ENCODE measurements around the gene NTPCR. TPM values are rescaled to one million over a fixed set of nuclear protein-coding genes. Genes with fewer than 3 reads are reported as not detected.
A peak's percentile ranks its signal among the peaks of the same experiment; 100 is the strongest.

Gene NTPCR
- 14.9 and 33.1 TPM in 2 replicates for total RNA-seq (2014; rRNA removed; shearing (Covaris generic); ENCODE audit: low replicate concordance)

- Histone ChIP-seq H3K79me2 (ENCODE audit: low read length) (peaks cover 53% of the 10 kb centered on the region), H3K36me3 (ENCODE audit: insufficient read depth, low read length) (no peaks in the 10 kb centered on the region; the same call in 1 of the 2 replicates), H3K9ac (ENCODE audit: low read length) (peak within 1 kb of the TSS; percentile 89), H3K9me2 (replicated peaks; ENCODE audit: insufficient read depth, low read length) (0 out of 2 replicates have a peak, but pooled peaks cover 6% of the 10 kb centered on the region), H3K27me3 (ENCODE audit: low read length) (no peaks in the 10 kb centered on the region), H3K4me1 (ENCODE audit: low read length) (peaks cover 43% of the 10 kb centered on the region), H2AFZ (ENCODE audit: low read length) (peak within 1 kb of the TSS; percentile 86), H3K9me3 (ENCODE audit: low read length) (no peaks in the 10 kb centered on the region), H3K4me2 (ENCODE audit: low read depth, low read length, poor library complexity, severe bottlenecking) (peak within 1 kb of the TSS; percentile 87), H3K4me3 (ENCODE audit: low read length) (peak within 1 kb of the TSS; percentile 75), H3K27ac (ENCODE audit: low read length) (peak within 1 kb of the TSS; percentile 68), H4K20me1 (ENCODE audit: insufficient read depth, low read depth, low read length) (no peaks in the 10 kb centered on the region)
- peak; percentile 98 for DNase-seq
Observed at GRCh38 chr1:232950197-232951176, at the start of gene NTPCR. TSS of gene NTPCR (plus strand) at chr1:232950611. CDS start at chr1:232950711, 100 bp downstream.

- no peaks in the 10 kb centered on the region for H3K9me2 ChIP-seq (replicated peaks; ENCODE audit: insufficient read depth, low read length)
- no peaks in the 10 kb centered on the region for H3K79me2 ChIP-seq (ENCODE audit: low read length)
- H3K27ac ChIP-seq (ENCODE audit: low read length): no peak overlapping the region
- no peak overlapping the region for H2AFZ ChIP-seq (ENCODE audit: low read length)
- DNase-seq: no peak
- no peak overlapping the region for H3K9ac ChIP-seq (ENCODE audit: low read length)
- H3K4me2 ChIP-seq (ENCODE audit: low read depth, low read length, poor library complexity, severe bottlenecking): no peak overlapping the region
- H3K27me3 ChIP-seq (ENCODE audit: low read length): no peaks in the 10 kb centered on the region
- H3K4me3 ChIP-seq (ENCODE audit: low read length): no peak overlapping the region
- H3K4me1 ChIP-seq (ENCODE audit: low read length): no peaks in the 10 kb centered on the region
- no peaks in the 10 kb centered on the region for H3K36me3 ChIP-seq (ENCODE audit: insufficient read depth, low read length)
- H4K20me1 ChIP-seq (ENCODE audit: insufficient read depth, low read depth, low read length): no peaks in the 10 kb centered on the region
- H3K9me3 ChIP-seq (ENCODE audit: low read length): no peaks in the 10 kb centered on the region
Observed at GRCh38 chr1:232900818-232901217, 49.6 kb upstream of the NTPCR start.

- no peaks in the 10 kb centered on the region for H3K4me1 ChIP-seq (ENCODE audit: low read length)
- H3K9ac ChIP-seq (ENCODE audit: low read length): no peak overlapping the region
- no peak for DNase-seq
- H3K27ac ChIP-seq (ENCODE audit: low read length): no peak overlapping the region
- H3K9me3 ChIP-seq (ENCODE audit: low read length): no peaks in the 10 kb centered on the region
- H4K20me1 ChIP-seq (ENCODE audit: insufficient read depth, low read depth, low read length): no peaks in the 10 kb centered on the region
- H3K27me3 ChIP-seq (ENCODE audit: low read length): no peaks in the 10 kb centered on the region
- H3K4me2 ChIP-seq (ENCODE audit: low read depth, low read length, poor library complexity, severe bottlenecking): no peak overlapping the region
- H3K79me2 ChIP-seq (ENCODE audit: low read length): no peaks in the 10 kb centered on the region
- no peaks in the 10 kb centered on the region for H3K36me3 ChIP-seq (ENCODE audit: insufficient read depth, low read length)
- no peak overlapping the region for H3K4me3 ChIP-seq (ENCODE audit: low read length)
- no peaks in the 10 kb centered on the region for H3K9me2 ChIP-seq (replicated peaks; ENCODE audit: insufficient read depth, low read length)
- no peak overlapping the region for H2AFZ ChIP-seq (ENCODE audit: low read length)
Observed at GRCh38 chr1:232901255-232901654, 49.2 kb upstream of the NTPCR start.

- Histone ChIP-seq H3K79me2 (ENCODE audit: low read length) (no peaks in the 10 kb centered on the region), H3K9me3 (ENCODE audit: low read length) (no peaks in the 10 kb centered on the region), H2AFZ (ENCODE audit: low read length) (no peak overlapping the region), H3K36me3 (ENCODE audit: insufficient read depth, low read length) (no peaks in the 10 kb centered on the region), H3K27ac (ENCODE audit: low read length) (no peak overlapping the region), H3K4me2 (ENCODE audit: low read depth, low read length, poor library complexity, severe bottlenecking) (no peak overlapping the region), H3K9me2 (replicated peaks; ENCODE audit: insufficient read depth, low read length) (no peaks in the 10 kb centered on the region), H3K9ac (ENCODE audit: low read length) (no peak overlapping the region), H4K20me1 (ENCODE audit: insufficient read depth, low read depth, low read length) (no peaks in the 10 kb centered on the region), H3K4me3 (ENCODE audit: low read length) (no peak overlapping the region), H3K27me3 (ENCODE audit: low read length) (no peaks in the 10 kb centered on the region), H3K4me1 (ENCODE audit: low read length) (no peaks in the 10 kb centered on the region)
- no peak for DNase-seq
Observed at GRCh38 chr1:232902774-232903350, 47.5 kb upstream of the NTPCR start.

GRCh38 chr1:232904131-232904530, 46.3 kb upstream of the NTPCR start:
- H3K9ac ChIP-seq (ENCODE audit: low read length): no peak overlapping the region
- DNase-seq: no peak
- H3K9me3 ChIP-seq (ENCODE audit: low read length): no peaks in the 10 kb centered on the region
- no peak overlapping the region for H3K4me3 ChIP-seq (ENCODE audit: low read length)
- no peak overlapping the region for H2AFZ ChIP-seq (ENCODE audit: low read length)
- no peaks in the 10 kb centered on the region for H4K20me1 ChIP-seq (ENCODE audit: insufficient read depth, low read depth, low read length)
- H3K79me2 ChIP-seq (ENCODE audit: low read length): no peaks in the 10 kb centered on the region
- H3K27ac ChIP-seq (ENCODE audit: low read length): no peak overlapping the region
- H3K36me3 ChIP-seq (ENCODE audit: insufficient read depth, low read length): no peaks in the 10 kb centered on the region
- H3K4me1 ChIP-seq (ENCODE audit: low read length): no peaks in the 10 kb centered on the region
- H3K4me2 ChIP-seq (ENCODE audit: low read depth, low read length, poor library complexity, severe bottlenecking): no peak overlapping the region
- H3K27me3 ChIP-seq (ENCODE audit: low read length): no peaks in the 10 kb centered on the region
- H3K9me2 ChIP-seq (replicated peaks; ENCODE audit: insufficient read depth, low read length): no peaks in the 10 kb centered on the region

- no peaks in the 10 kb centered on the region for H3K27me3 ChIP-seq (ENCODE audit: low read length)
- H3K4me1 ChIP-seq (ENCODE audit: low read length): no peaks in the 10 kb centered on the region
- H3K79me2 ChIP-seq (ENCODE audit: low read length): no peaks in the 10 kb centered on the region
- DNase-seq: no peak
- no peaks in the 10 kb centered on the region for H3K36me3 ChIP-seq (ENCODE audit: insufficient read depth, low read length)
- no peaks in the 10 kb centered on the region for H3K9me3 ChIP-seq (ENCODE audit: low read length)
- H3K9me2 ChIP-seq (replicated peaks; ENCODE audit: insufficient read depth, low read length): no peaks in the 10 kb centered on the region
- no peak overlapping the region for H2AFZ ChIP-seq (ENCODE audit: low read length)
- no peak overlapping the region for H3K27ac ChIP-seq (ENCODE audit: low read length)
- H3K9ac ChIP-seq (ENCODE audit: low read length): no peak overlapping the region
- no peak overlapping the region for H3K4me3 ChIP-seq (ENCODE audit: low read length)
- no peaks in the 10 kb centered on the region for H4K20me1 ChIP-seq (ENCODE audit: insufficient read depth, low read depth, low read length)
- H3K4me2 ChIP-seq (ENCODE audit: low read depth, low read length, poor library complexity, severe bottlenecking): no peak overlapping the region
Observed at GRCh38 chr1:232904566-232904965, 45.8 kb upstream of the NTPCR start.

GRCh38 chr1:232905331-232906034, 44.9 kb upstream of the NTPCR start:
- H3K4me1 ChIP-seq (ENCODE audit: low read length): no peaks in the 10 kb centered on the region
- H3K9me3 ChIP-seq (ENCODE audit: low read length): no peaks in the 10 kb centered on the region
- DNase-seq: no peak

GRCh38 chr1:232906441-232906840, 44.0 kb upstream of the NTPCR start:
- DNase-seq: no peak
- H3K4me3 ChIP-seq (ENCODE audit: low read length): no peak overlapping the region

More at GRCh38 chr1:232905331-232906034, 44.9 kb upstream of the NTPCR start:
- H3K9ac ChIP-seq (ENCODE audit: low read length): no peak overlapping the region
- no peaks in the 10 kb centered on the region for H3K27me3 ChIP-seq (ENCODE audit: low read length)
- H3K9me2 ChIP-seq (replicated peaks; ENCODE audit: insufficient read depth, low read length): no peaks in the 10 kb centered on the region
- no peaks in the 10 kb centered on the region for H3K79me2 ChIP-seq (ENCODE audit: low read length)
- H3K36me3 ChIP-seq (ENCODE audit: insufficient read depth, low read length): no peaks in the 10 kb centered on the region
- H3K4me2 ChIP-seq (ENCODE audit: low read depth, low read length, poor library complexity, severe bottlenecking): no peak overlapping the region
- no peak overlapping the region for H2AFZ ChIP-seq (ENCODE audit: low read length)
- no peak overlapping the region for H3K27ac ChIP-seq (ENCODE audit: low read length)
- H3K4me3 ChIP-seq (ENCODE audit: low read length): no peak overlapping the region
- H4K20me1 ChIP-seq (ENCODE audit: insufficient read depth, low read depth, low read length): no peaks in the 10 kb centered on the region

More at GRCh38 chr1:232906441-232906840, 44.0 kb upstream of the NTPCR start:
- no peak overlapping the region for H3K27ac ChIP-seq (ENCODE audit: low read length)
- H3K9ac ChIP-seq (ENCODE audit: low read length): no peak overlapping the region
- H4K20me1 ChIP-seq (ENCODE audit: insufficient read depth, low read depth, low read length): no peaks in the 10 kb centered on the region
- H3K36me3 ChIP-seq (ENCODE audit: insufficient read depth, low read length): no peaks in the 10 kb centered on the region
- H3K79me2 ChIP-seq (ENCODE audit: low read length): no peaks in the 10 kb centered on the region
- H3K4me2 ChIP-seq (ENCODE audit: low read depth, low read length, poor library complexity, severe bottlenecking): no peak overlapping the region
- no peaks in the 10 kb centered on the region for H3K9me2 ChIP-seq (replicated peaks; ENCODE audit: insufficient read depth, low read length)
- H3K9me3 ChIP-seq (ENCODE audit: low read length): no peaks in the 10 kb centered on the region
- no peaks in the 10 kb centered on the region for H3K27me3 ChIP-seq (ENCODE audit: low read length)
- H3K4me1 ChIP-seq (ENCODE audit: low read length): no peaks in the 10 kb centered on the region
- H2AFZ ChIP-seq (ENCODE audit: low read length): no peak overlapping the region

All from Karpas-422 (cell line).